ENCODE data around the gene ERI2.
"Not testable (repeated sequence)": the region's sequence is repeated elsewhere in the genome, so short reads cannot be mapped to it uniquely, and the experiment has no call there.

ERI2 gene

GRCh38 chr16:20818929-20819585 lies 12.8 kb upstream of the ERI2 start:
- ATAC-seq = no peak
- DNase-seq = no peak

GRCh38 chr16:20814784-20815183 lies 8.5 kb upstream of the ERI2 start:
- ATAC-seq (no peak), DNase-seq (no peak)

- ATAC-seq (no peak), DNase-seq (no peak)
Observed at GRCh38 chr16:20812510-20812909, 6.2 kb upstream of the ERI2 start.

- DNase-seq (no peak), ATAC-seq (no peak)
Observed at GRCh38 chr16:20811889-20812439, 5.7 kb upstream of the ERI2 start.

- ATAC-seq (no peak), DNase-seq (no peak)
Observed at GRCh38 chr16:20807862-20808261, 1.6 kb upstream of the ERI2 start.

- DNase-seq, ATAC-seq: not testable (repeated sequence)
Observed at GRCh38 chr16:20805684-20806167, 546 bp downstream of the ERI2 start.

GRCh38 chr16:20803561-20804214 lies 2.6 kb downstream of the ERI2 start:
- no peak for ATAC-seq
- DNase-seq = no peak

- DNase-seq (no peak), ATAC-seq (no peak)
Observed at GRCh38 chr16:20803192-20803560, 3.1 kb downstream of the ERI2 start.

- ATAC-seq (no peak), DNase-seq (no peak)
Observed at GRCh38 chr16:20801278-20801677, 5.0 kb downstream of the ERI2 start.

- ATAC-seq (no peak), DNase-seq (no peak)
Observed at GRCh38 chr16:20799599-20799998, 6.7 kb downstream of the ERI2 start.

- DNase-seq (no peak), ATAC-seq (no peak)
Observed at GRCh38 chr16:20798364-20798763, 7.9 kb downstream of the ERI2 start.

GRCh38 chr16:20791923-20792612 lies 14.2 kb downstream of the ERI2 start:
- DNase-seq (no peak), ATAC-seq (no peak)

- DNase-seq (no peak), ATAC-seq (no peak)
Observed at GRCh38 chr16:20789130-20789529, 17.1 kb downstream of the ERI2 start.

GRCh38 chr16:20784204-20784603 lies 22.1 kb downstream of the ERI2 start:
- ATAC-seq (no peak), DNase-seq (no peak)

GRCh38 chr16:20782470-20782869 lies 23.8 kb downstream of the ERI2 start:
- ATAC-seq = no peak
- no peak for DNase-seq

- DNase-seq = no peak
- no peak for ATAC-seq
Observed at GRCh38 chr16:20781697-20782096, 24.6 kb downstream of the ERI2 start.

GRCh38 chr16:20774703-20775362 lies 31.4 kb downstream of the ERI2 start:
- DNase-seq (peak; percentile 73), ATAC-seq (peak; percentile 73)

- no peak for ATAC-seq
- no peak for DNase-seq
Observed at GRCh38 chr16:20773679-20774078, 32.6 kb downstream of the ERI2 start.

GRCh38 chr16:20768818-20769217 lies 37.5 kb downstream of the ERI2 start:
- no peak for DNase-seq
- ATAC-seq = no peak

GRCh38 chr16:20768121-20768520 lies 38.2 kb downstream of the ERI2 start:
- ATAC-seq (no peak), DNase-seq (no peak)

- ATAC-seq (no peak), DNase-seq (no peak)
Observed at GRCh38 chr16:20767577-20767976, 38.7 kb downstream of the ERI2 start.

GRCh38 chr16:20766294-20766693 lies 40.0 kb downstream of the ERI2 start:
- no peak for DNase-seq
- no peak for ATAC-seq

GRCh38 chr16:20765732-20766131 lies 40.5 kb downstream of the ERI2 start:
- ATAC-seq = no peak
- DNase-seq = no peak

Measured in stimulated activated naive CD8-positive, alpha-beta T cell treated with anti-CD3 and anti-CD28 coated beads, Interleukin-15, Interleukin-2, amounts not matched to agents 100 U/mL and 50 U/mL, for 24 hours (primary cell).